ENCODE results near the gene PPL.
"Not testable (repeated sequence)": the region's sequence is repeated elsewhere in the genome, so short reads cannot be mapped to it uniquely, and the experiment has no call there.

PPL gene

DNA sequence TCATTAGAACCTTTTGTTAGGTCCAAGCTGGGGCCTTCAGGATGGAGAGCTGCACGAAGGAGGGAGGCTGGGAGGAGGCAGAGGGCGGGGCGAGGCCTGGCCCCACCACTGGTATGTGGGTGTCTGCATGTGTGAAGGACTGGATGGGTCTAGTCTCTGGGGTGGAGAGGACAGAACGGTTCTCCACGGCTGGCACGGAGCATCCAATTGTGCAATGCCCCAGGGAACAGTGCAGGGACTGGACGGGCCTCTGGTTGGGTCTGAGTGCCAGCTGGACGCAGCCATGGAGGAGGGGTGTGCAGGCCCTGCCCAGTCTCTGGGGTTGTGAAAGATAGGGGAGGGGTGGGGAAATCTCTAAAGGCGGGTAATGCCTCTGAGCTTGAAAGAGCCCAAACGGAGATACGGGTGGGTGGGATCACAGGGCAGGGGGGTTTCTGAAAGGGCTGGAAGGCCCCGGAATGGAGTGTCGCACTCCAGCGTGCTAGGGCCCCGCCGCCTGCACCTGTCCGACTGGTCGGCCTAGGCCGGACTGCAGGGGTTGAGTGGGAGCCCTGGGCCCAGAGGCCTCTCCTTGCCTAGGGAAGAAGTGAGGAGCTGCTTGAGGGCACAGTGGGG, 1.6 kb downstream of the PPL start:
- DNase-seq (ENCODE audit: low read depth, low spot score): no peak

DNA sequence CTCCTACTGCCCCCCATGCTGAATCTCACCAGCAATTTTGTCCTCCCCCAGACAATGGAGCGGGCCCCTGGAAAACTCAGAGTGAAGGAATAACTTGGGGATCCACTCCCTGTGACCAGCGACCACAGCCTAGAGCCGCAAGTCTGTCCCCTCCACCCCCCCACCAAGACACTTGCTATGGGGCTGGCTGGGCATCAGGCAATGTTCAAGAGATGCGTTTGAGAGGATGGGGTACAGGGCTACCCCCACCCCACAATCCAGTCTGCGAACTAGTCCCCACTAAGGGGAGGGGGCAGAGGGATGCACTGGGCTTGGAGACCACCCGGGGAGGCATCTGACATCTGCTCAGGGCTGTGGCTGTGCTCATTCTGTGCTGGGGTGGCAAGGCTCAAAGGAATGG, 2.4 kb downstream of the PPL start:
- no peak for DNase-seq (ENCODE audit: low read depth, low spot score)

DNA sequence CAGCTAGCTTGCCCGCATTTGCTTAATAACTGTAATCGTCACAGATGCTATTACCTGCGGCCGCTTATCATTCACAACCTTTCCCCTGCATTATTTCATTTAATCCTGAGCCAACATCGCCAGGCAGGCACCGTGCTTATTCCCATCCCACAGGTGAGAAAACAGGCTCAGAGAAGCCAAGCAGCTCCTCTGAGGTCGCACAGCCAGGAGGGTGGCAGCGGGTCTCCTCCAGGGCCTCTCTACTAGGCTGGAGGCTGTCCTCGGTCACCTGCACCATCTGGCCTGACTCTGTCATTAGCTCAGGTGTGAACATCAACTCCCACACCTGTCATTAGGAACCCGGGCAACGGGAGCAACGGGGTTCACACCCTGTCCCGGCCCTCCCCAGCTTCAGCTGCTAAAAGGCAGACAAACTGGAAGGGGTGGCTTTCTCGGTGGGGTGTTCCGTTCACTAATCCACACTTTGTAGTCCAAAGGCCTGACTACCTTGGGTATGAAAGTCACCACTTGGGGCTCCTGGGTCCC, 3.0 kb downstream of the PPL start:
- no peak for DNase-seq (ENCODE audit: low read depth, low spot score)

DNA sequence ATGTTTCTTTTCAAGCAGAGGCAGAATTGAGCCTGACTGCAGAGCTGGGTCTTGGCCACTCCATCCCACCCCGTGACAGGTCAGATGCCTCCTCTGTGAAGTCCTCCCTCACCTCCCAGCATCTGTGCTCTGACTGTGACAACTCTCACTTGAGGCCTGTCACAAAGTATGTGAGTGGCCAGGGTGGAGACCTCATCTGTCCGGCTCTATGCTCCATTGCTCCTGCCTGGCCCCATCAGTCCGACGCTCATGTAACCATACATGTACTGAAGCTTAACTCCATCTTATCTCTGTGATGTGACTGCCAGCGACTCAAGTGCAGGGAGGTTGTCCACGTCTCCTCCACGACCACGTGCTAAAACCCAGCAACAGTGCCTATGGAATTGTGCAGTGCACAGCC, 3.5 kb downstream of the PPL start:
- no peak for DNase-seq (ENCODE audit: low read depth, low spot score)

DNA sequence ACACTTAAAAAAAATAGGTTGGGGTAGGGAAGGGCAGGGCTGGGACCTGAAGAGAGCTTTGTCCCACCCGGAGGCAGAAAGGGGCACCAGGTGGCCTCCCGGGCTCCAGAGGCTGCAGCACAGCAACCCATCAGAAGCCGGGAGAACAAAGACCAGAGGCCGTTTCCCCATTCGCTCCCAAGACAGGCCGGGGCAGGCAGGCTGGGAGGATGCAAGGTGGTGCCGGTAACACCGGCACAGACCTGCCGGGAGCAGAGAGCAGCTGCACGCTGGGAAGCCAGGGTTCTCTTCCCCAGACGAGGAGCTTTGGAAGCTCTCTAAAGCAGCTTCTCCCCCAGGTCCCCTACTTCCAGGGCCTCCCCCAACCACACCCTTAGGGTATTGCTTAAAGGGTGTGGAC, 5.6 kb downstream of the PPL start:
- no peak for DNase-seq (ENCODE audit: low read depth, low spot score)

DNA sequence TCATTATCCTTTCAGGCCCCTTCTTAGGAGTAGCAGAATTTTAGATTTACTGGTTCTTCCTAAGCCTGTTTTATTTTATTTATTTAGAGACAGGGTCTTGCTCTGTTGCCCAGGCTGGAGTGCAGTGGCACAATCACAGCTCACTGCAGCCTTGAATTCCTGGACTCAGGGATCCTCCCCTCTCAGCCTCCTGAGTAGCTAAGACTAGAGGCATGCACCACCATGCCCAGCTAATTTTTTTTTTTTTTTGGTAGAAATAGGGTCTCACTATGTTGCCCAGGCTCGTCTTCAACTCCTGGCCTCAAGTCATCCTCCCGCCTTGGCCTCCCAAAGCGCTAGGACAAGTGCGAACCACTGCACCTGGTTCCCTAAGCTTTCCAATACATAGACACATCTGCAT, 7.3 kb downstream of the PPL start:
- not testable (repeated sequence) for DNase-seq (ENCODE audit: low read depth, low spot score)

DNA sequence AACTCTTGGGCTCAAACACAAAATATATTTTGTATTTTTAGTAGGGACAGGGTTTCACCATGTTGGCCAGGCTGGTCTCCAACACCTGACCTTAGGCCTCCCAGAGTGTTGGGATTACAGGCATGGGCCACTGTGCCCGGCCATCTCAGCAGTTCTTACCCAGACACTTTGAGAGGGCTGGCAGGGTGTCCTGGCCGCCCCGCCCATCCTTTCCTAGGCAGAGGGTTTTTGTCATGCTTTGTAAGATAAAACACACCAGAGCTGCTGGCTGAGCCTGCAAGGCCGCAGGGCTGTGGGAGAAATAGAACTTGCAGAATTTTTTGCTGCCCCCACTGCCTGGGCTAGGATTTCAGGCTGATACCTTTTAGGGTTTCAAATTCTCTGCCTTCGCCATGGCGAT, 8.7 kb downstream of the PPL start:
- no peak for DNase-seq (ENCODE audit: low read depth, low spot score)

DNA sequence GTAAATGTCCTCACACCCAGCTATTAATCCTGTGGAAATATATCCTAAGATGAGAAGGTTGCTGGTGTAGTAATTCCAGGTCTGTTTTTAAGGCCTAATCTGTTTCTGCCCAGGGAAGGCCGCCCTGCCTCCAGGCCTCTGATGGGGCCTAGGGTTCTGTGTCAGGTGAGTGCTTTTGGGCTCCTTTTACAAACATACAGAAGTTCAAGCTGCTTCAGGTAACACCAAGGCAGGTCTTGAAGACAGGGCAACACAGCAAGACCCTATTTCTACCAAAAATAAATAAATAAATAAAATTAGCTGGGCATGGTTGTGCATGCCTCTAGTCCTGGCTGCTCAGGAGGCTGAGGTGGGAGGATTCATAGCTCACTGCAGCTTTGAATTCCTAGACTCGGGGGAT, 9.3 kb downstream of the PPL start:
- DNase-seq (ENCODE audit: low read depth, low spot score): no peak

DNA sequence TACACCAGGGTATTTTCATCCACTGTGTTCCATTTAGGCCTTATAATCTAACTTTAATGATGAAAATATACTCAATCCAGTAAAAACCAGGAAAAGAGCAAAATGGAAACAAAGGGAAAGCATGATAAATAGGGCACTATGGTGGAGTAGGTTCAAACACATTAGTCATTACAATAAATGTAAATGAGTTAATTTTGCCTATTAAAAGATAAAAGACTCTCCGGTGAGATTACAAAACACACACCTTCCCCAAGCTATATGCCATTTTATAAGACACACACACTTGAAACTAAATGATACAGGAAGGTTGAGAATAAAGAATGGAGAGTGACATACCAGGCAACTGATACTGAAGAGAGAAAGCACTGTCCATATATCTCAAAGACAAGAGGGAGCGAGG, 10.0 kb downstream of the PPL start:
- no peak for DNase-seq (ENCODE audit: low read depth, low spot score)

DNA sequence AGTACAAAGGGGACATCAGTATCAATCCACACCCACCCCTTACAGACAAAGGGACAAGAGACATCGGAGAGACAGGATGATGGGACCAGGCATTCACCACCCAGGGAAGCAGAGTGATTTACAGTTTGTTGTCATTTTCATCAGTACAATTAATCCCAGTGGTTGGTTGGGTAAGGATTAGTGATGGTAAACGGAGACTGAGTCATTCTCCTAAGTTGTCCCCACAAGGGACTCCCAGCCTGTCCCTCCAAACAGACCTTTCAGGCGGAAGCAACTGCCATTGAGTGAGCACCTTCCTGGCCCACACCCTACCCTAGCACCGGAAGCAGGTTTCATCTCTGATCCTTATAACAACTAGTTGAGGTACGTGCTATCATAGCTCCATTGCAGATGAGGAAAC, 11.2 kb downstream of the PPL start:
- no peak for DNase-seq (ENCODE audit: low read depth, low spot score)

DNA sequence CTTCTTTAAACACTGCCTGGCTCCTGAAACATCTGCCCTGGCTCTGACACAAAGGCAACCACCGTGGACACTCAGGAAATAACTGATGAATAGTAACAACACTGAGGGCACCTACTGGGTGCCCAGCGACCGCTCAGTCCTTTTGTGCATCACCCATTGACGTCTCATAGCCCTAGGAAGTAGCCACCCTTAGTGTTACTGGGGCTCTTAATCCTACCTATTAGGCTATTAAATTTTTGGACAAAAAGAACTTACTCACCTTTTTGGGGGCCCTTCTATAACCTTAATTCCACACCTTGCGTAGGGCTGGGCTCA, 11.7 kb downstream of the PPL start:
- DNase-seq (ENCODE audit: low read depth, low spot score): no peak

DNA sequence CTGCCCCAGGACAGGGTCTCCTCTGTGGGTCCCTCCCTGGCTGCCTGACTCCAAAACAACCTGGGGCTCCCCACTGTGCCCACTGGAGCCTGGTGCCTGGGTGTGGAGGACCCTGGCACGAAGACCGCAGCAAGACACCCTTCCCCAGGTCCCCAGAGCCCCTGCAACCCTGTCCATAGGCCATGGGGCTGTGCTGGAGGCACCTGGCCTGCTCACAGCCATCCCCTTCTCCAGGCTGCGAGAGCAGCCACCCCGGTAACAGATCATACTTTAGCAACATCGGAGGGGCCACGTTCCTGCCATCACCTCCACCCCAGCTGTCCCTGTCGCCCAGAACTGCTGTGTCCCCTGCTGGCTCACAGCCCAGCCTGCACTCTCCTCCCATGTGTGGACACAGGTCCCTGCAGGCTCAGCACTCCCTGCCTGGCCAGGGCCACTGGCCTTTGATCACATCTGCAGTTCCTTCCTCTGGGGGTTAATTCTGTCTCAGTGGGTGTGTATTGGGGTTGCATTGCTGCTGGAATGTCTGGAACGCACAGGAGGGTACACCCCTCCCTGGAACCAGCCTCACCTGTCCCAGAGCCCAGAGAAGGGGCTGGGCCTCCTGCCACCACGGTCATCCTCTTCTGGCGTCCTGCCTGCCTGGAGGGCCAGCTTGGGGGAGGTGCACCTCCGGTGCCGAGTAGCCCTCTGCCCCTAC, 12.2 kb downstream of the PPL start:
- no peak for DNase-seq (ENCODE audit: low read depth, low spot score)

DNA sequence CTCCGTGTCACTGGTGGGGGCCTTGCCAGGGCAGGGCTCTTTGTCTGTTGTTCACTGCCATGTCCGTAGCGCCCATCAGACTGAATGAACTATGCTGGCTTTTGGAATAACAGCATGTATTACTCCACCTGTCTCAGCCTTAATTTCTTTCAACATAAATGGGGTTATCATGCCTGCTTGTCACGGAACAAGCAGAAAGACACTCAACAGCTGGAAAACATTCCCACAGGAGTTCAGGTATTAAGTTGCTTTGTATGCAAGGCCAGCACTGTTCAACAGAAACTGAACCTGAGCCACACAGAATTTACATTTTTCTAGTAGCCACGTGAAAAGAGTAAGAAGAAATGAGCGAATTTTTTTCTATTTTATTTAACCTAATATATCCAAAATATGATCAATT, 13.1 kb downstream of the PPL start:
- DNase-seq (ENCODE audit: low read depth, low spot score): no peak

DNA sequence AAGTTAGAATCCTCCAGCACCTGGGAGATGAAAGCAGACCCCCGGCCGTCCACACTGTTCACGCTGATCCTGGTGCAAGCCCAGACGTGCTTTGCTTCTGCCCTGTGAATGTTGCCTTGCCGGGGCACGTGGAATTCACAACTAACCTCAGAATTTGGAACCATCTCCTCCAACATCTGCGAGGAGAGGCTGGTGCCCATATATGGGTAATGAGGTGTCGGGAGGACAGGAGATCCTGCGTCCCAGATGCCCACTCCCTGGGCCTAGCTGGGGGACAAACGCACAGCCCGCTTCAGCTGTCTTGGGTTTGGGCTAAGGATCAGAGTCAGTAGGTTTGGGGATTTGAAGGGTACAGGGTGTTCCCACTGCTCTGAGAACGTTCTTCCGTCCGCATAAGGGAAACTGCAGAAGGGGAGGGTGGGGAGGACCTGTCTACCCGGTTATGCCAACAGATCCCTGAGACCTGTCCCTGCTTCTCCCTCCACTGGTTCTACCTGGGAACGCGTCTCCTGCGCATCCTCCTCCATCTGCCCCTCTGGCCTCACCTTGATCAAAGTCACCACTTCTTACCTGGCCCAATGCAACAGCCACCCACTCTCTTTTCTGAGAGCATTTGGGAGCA, 14.1 kb downstream of the PPL start:
- DNase-seq (ENCODE audit: low read depth, low spot score): no peak

DNA sequence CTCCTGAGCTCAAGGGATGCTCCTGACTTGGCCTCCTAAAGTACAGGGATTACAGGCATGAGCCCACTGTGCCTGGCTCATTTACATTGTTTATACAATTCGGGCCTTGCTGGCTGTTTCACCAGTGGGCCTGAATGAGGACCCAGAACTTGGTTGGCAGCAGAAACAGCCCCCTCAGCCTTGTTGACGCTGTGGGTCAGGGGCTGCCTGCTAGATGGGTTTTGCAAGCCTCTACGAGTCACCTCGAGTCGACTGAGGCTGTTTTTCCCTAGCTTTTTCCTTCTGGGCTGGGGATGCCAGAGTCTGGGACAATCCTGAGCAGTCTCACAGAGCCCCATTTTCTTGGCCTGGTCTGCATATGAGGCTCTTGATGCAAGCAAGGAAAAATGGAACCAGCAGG, 16.1 kb downstream of the PPL start:
- DNase-seq (ENCODE audit: low read depth, low spot score): no peak

DNA sequence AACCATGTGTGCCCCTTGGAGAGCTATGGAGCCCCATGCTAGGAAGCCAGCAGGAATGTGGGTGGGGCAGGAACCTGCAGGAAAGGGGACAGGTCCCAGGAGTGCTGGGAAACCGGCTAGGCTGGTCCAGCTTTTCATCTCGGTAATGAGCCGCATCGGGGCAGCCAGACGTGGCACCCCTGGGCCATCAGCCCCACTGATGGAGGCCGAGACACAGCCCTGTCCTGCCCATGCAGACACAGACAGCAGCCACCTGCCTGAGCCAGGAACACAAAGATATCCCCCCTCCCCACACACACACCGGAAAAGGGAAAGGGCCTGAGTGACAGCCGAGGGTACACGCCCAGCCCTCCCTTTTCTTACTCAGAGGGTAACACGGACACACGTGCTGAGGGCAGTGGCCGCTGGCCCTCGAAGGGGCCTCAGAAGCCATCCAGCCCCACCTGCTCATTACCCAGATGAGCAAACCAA, 18.1 kb downstream of the PPL start:
- no peak for DNase-seq (ENCODE audit: low read depth, low spot score)

DNA sequence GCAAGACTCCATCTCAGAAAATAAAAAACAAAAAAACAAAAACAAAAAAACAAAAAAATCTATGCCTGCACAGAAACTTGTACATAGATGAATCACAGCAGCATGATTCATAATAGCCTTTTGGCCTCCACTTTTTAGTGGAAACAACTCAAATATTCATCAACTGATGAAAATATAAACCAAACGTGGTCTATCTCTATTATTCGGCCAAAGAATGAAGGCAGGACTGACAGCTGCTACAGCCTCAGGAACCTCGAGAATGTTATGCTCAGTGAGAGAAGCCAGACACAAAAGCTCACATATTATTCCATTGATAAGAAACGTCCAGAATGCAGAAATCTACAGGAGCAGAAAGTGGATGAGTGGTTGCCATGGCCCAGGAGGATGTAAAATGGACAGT, 19.8 kb downstream of the PPL start:
- DNase-seq (ENCODE audit: low read depth, low spot score): no peak

DNA sequence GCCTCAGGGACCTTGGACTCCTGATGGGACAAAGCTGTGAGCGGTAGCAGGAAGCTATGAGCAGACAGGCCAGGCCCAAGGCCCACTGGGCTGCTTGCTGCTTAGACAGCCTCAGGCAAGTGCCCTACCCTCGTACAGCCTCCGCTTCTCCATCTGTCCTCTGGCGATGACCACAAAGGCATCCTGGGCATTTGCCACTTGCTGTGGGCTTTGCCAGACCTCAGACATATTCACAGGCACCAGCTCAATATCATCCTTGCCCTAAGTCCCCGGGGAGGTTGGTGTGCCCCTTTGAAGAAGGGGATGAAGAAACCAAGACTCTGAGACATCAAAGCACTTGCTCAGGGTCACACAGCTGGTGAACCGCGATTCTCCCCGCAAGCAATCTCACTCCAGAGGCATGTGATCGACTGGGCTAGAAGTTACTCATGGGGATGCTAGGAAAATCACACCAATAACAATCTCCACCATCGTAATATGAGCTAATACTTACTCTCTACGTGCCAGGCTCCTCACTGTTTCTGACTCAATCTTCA, 21.7 kb downstream of the PPL start:
- DNase-seq (ENCODE audit: low read depth, low spot score): no peak

DNA sequence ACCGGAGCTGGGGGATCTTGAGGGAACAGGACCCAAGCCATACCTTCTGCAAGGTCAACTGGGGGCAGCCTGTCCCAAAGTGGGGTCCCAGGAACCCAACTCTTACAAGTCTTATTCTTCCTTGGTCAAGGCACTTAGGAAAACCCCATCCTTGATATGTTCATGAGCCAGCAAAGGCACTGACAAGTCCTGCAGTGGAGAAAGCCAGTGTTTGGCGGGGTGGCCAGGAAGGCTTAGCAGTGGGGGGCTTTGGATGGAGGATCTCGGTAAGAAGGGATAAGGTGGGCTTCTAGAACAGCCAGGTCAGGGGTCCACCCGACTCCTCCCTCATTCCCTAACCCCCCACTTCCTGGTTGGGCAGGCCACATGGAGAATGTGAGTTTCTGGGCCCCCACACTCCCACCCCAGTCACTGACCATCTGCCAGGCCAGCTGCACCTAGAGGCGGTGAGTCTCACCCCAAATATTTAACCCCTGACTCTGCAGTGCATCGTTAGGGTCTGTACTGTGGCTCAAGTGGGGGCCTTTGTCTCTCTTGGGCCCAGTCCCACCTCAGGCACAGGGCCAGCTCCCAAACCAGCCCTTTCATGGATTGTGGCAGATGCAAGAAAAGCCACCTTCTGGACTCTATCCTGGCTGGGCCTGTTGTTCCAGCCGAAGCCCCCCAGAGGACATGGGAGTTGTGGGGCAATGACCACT, 22.3 kb downstream of the PPL start:
- no peak for DNase-seq (ENCODE audit: low read depth, low spot score)

DNA sequence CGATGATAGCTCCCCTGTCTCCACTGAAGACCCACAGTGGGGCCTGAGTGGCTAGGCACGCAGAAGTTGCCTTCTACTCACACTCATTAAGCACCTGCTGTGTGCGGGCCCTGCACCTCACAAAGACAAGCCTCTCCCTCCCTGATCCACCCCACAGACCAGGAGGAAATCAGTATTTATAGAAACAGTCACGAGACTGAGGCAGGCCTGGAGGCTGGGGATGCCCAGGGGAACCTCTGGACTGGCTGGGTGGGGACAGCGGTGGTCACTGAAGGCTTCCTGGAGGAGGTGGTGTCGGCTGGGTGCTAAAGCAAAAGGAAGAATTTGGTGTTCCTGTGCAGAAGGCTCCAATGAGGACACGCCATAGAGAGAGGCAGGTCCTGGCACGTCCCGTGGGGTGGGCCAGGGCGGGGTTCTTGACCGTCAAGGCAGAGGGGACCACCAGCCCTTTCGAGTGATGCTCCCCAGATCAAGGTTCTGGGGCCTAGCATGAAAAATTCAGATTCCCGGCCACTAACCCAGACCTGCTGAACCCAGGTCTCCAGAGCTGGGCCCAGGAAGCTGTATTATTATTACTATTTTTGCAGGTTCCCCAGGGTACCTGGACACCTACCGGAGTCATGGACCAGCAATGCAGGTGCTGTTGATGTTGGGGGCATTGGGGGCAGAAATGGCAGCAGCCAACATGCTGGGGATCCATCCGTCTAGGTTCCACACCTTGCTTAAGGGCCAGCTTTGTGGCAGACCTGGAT, 23.0 kb downstream of the PPL start:
- DNase-seq (ENCODE audit: low read depth, low spot score): no peak

DNA sequence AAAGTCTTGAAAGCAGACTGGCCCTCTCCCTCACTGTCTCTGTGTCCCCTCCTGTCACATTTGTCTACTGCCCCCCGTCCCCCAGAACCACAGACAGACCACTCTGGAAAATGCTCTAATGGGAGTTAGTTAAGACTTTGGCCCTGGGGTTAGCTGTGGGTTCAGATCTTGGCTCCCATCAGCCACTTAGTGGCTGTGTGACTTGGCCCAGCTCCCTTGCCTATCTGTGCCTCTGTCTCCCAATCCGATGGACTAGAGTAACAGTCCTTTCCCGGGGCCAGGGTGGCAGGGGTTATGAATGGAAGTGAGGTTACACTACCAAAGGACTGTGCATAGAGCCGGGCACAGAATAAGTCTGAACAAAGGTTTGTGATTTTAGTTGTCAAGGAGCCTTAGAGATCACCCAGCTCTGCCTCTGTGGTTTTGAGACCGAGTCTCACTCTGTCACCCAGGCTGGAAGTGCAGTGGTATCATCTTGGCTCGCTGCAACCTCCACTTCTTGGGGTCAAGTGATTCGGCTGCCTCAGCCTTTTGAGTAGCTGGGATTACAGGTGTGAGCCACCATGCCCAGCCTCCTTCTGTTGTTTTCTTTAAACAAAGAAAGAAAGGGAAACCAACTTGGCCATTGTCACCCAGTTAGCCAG, 23.7 kb downstream of the PPL start:
- no peak for DNase-seq (ENCODE audit: low read depth, low spot score)
